ENCODE measurements around the gene NGRN.

The NGRN gene

GRCh38 chr15:90265271-90266060, at the start of gene NGRN:
TSS of gene NGRN (plus strand) at chr15:90265672. CDS start at chr15:90265713, 41 bp downstream.
- TF ChIP-seq ZBTB7A (IDR thresholded peaks at IDR 0.05; ENCODE audit: low read depth): peak; percentile 51; the same call in 1 of the 2 replicates
- TF ChIP-seq FOXM1 (IDR thresholded peaks at IDR 0.05; ENCODE audit: borderline replicate concordance, low read depth): peak; percentile 28; the same call in 1 of the 2 replicates
- peak; percentile 44; the same call in 1 of the 2 replicates for TF ChIP-seq NFIC (IDR thresholded peaks at IDR 0.05)
- TF ChIP-seq, protein P1, sequence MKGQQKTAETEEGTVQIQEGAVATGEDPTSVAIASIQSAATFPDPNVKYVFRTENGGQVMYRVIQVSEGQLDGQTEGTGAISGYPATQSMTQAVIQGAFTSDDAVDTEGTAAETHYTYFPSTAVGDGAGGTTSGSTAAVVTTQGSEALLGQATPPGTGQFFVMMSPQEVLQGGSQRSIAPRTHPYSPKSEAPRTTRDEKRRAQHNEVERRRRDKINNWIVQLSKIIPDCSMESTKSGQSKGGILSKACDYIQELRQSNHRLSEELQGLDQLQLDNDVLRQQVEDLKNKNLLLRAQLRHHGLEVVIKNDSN (IDR thresholded peaks at IDR 0.05): peak; percentile 22; the same call in 1 of the 2 replicates
- no peak for TF ChIP-seq RAD21 (IDR thresholded peaks at IDR 0.05; ENCODE audit: low read depth)
- no peak for TF ChIP-seq CREB1 (IDR thresholded peaks at IDR 0.05; ENCODE audit: low read depth)
- no peak for TF ChIP-seq EP300 (IDR thresholded peaks at IDR 0.05; ENCODE audit: borderline replicate concordance)
- peak; percentile 89 for TF ChIP-seq YY1 (IDR thresholded peaks at IDR 0.05; ENCODE audit: low read depth)
- TF ChIP-seq CEBPB (IDR thresholded peaks at IDR 0.05): no peak; the same call in none of the 2 replicates
- TF ChIP-seq TAF1 (IDR thresholded peaks at IDR 0.05; ENCODE audit: low read depth): peak; percentile 98
- TF ChIP-seq EGR1 (IDR thresholded peaks at IDR 0.05): 0 out of 2 replicates have a peak, but pooled peaks have one; percentile 9
- peak; percentile 84 for TF ChIP-seq MAX (IDR thresholded peaks at IDR 0.05)
- TF ChIP-seq TCF12 (IDR thresholded peaks at IDR 0.05; ENCODE audit: low read depth): peak; percentile 77
- TF ChIP-seq, protein P2, sequence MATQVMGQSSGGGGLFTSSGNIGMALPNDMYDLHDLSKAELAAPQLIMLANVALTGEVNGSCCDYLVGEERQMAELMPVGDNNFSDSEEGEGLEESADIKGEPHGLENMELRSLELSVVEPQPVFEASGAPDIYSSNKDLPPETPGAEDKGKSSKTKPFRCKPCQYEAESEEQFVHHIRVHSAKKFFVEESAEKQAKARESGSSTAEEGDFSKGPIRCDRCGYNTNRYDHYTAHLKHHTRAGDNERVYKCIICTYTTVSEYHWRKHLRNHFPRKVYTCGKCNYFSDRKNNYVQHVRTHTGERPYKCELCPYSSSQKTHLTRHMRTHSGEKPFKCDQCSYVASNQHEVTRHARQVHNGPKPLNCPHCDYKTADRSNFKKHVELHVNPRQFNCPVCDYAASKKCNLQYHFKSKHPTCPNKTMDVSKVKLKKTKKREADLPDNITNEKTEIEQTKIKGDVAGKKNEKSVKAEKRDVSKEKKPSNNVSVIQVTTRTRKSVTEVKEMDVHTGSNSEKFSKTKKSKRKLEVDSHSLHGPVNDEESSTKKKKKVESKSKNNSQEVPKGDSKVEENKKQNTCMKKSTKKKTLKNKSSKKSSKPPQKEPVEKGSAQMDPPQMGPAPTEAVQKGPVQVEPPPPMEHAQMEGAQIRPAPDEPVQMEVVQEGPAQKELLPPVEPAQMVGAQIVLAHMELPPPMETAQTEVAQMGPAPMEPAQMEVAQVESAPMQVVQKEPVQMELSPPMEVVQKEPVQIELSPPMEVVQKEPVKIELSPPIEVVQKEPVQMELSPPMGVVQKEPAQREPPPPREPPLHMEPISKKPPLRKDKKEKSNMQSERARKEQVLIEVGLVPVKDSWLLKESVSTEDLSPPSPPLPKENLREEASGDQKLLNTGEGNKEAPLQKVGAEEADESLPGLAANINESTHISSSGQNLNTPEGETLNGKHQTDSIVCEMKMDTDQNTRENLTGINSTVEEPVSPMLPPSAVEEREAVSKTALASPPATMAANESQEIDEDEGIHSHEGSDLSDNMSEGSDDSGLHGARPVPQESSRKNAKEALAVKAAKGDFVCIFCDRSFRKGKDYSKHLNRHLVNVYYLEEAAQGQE (IDR thresholded peaks at IDR 0.05; ENCODE audit: low read depth): no peak

GRCh38 chr15:90217671-90218394, 47.6 kb upstream of the NGRN start:
- TF ChIP-seq MAX (IDR thresholded peaks at IDR 0.05) (no peak), TEAD4 (IDR thresholded peaks at IDR 0.05) (no peak), ZBTB7A (IDR thresholded peaks at IDR 0.05; ENCODE audit: low read depth) (no peak), FOXM1 (IDR thresholded peaks at IDR 0.05; ENCODE audit: borderline replicate concordance, low read depth) (no peak), EGR1 (IDR thresholded peaks at IDR 0.05) (no peak), NFIC (IDR thresholded peaks at IDR 0.05) (no peak), CREB1 (IDR thresholded peaks at IDR 0.05; ENCODE audit: low read depth) (no peak), RAD21 (IDR thresholded peaks at IDR 0.05; ENCODE audit: low read depth) (no peak), TAF1 (IDR thresholded peaks at IDR 0.05; ENCODE audit: low read depth) (no peak), TCF12 (IDR thresholded peaks at IDR 0.05; ENCODE audit: low read depth) (no peak), CEBPB (IDR thresholded peaks at IDR 0.05) (no peak), YY1 (IDR thresholded peaks at IDR 0.05; ENCODE audit: low read depth) (no peak), EP300 (IDR thresholded peaks at IDR 0.05; ENCODE audit: borderline replicate concordance) (no peak)
- TF ChIP-seq, protein P1 (IDR thresholded peaks at IDR 0.05): no peak
- TF ChIP-seq, protein P2 (IDR thresholded peaks at IDR 0.05; ENCODE audit: low read depth): no peak

GRCh38 chr15:90219421-90220141, 45.9 kb upstream of the NGRN start:
- no peak for TF ChIP-seq TEAD4 (IDR thresholded peaks at IDR 0.05)
- no peak for TF ChIP-seq NFIC (IDR thresholded peaks at IDR 0.05)
- TF ChIP-seq CREB1 (IDR thresholded peaks at IDR 0.05; ENCODE audit: low read depth): no peak
- TF ChIP-seq EGR1 (IDR thresholded peaks at IDR 0.05): no peak
- TF ChIP-seq, protein P2 (IDR thresholded peaks at IDR 0.05; ENCODE audit: low read depth): no peak
- TF ChIP-seq, protein P1 (IDR thresholded peaks at IDR 0.05): no peak
- no peak for TF ChIP-seq YY1 (IDR thresholded peaks at IDR 0.05; ENCODE audit: low read depth)
- peak; percentile 56; the same call in 1 of the 2 replicates for TF ChIP-seq ZBTB7A (IDR thresholded peaks at IDR 0.05; ENCODE audit: low read depth)
- TF ChIP-seq MAX (IDR thresholded peaks at IDR 0.05): no peak
- TF ChIP-seq CEBPB (IDR thresholded peaks at IDR 0.05): no peak
- no peak for TF ChIP-seq FOXM1 (IDR thresholded peaks at IDR 0.05; ENCODE audit: borderline replicate concordance, low read depth)
- peak; percentile 60 for TF ChIP-seq RAD21 (IDR thresholded peaks at IDR 0.05; ENCODE audit: low read depth)
- no peak for TF ChIP-seq TAF1 (IDR thresholded peaks at IDR 0.05; ENCODE audit: low read depth)
- no peak for TF ChIP-seq TCF12 (IDR thresholded peaks at IDR 0.05; ENCODE audit: low read depth)
- TF ChIP-seq EP300 (IDR thresholded peaks at IDR 0.05; ENCODE audit: borderline replicate concordance): no peak
